K562 (cell line): ENCODE measurements around the gene LRRC10B. TPM values are rescaled to one million over a fixed set of nuclear protein-coding genes. Genes with fewer than 3 reads are reported as not detected.
A peak's percentile ranks its signal among the peaks of the same experiment; 100 is the strongest.

ENCODE experiments used
- ATAC-seq: fragments of 200-7000 bp; cut with Tn5 transposase; 3 replicates; pipeline ENCODE4 v1.9.1; 2020; ENCODE audit warnings: moderate library complexity
- BruUV-seq: library from RNA; stranded (reverse); fragments of 400-500 nt; replicated peaks from 2 replicates; lab custom pipeline; 2021; lab: Mats Ljungman, UMichigan
- CTCF ChIA-PET: fragments of 300-600 bp; formaldehyde crosslinking; extraction: SDS; loops from one replicate; lab custom pipeline; 2021; ENCODE audit warnings: low intra/inter-chr PET ratio; lab: Yijun Ruan, JAX
- POLR2A ChIA-PET: fragments of 300-600, 350-650 bp; sonication (Branson Sonifier 250); formaldehyde crosslinking; extraction: SDS; loops from one replicate; lab custom pipeline; 2021; ENCODE audit warnings: antibody characterized with exemption, inconsistent platforms; lab: Yijun Ruan, JAX
- DNase-seq, 4 experiments: peaks; one replicate each; pipeline versions ENCODE4 v3.0.0 to v3.0.0-alpha.2; 2011 to 2018; ENCODE audit warnings: low spot score in 3 of 4, mixed read lengths in 3 of 4; ENCODE audit errors: extremely low read depth in 1 of 4
- FAIRE-seq: peaks from 2 replicates; lab custom pipeline; 2011; peaks lifted over from hg19 to GRCh38; lab: Jason Lieb, UNC
- H2AFZ ChIP-seq: 2 replicates; pipeline ENCODE4 v1.6.0; 2011; ENCODE audit warnings: low read depth, low read length, control low read depth, inconsistent platforms
- H3K27ac ChIP-seq: fragments of 200-600 bp; 3 replicates; pipeline ENCODE4 v1.8.0; 2011; ENCODE audit warnings: low read depth, mild to moderate bottlenecking, control low read depth, inconsistent platforms, low read length, moderate library complexity, mixed read lengths; ENCODE audit errors: extremely low read depth
- H3K27me3 ChIP-seq, 2 experiments: fragments of 300-600 bp in 1 of 2; 2 replicates in 1 of 2; 3 replicates in 1 of 2; pipeline versions ENCODE4 v1.6.0 to v1.8.0; 2011; ENCODE audit warnings: inconsistent platforms in 2 of 2, low read length in 2 of 2, mild to moderate bottlenecking in 1 of 2, mixed read lengths in 1 of 2, moderate library complexity in 1 of 2; ENCODE audit not compliant: control insufficient read depth in 2 of 2, insufficient read depth in 2 of 2
- H3K36me3 ChIP-seq: fragments of 300-600 bp; 3 replicates; pipeline ENCODE4 v1.8.0; 2011; ENCODE audit warnings: mild to moderate bottlenecking, low read length, inconsistent platforms; ENCODE audit not compliant: control insufficient read depth, insufficient read depth
- H3K4me1 ChIP-seq, 2 experiments: fragments of 200-600 bp in 1 of 2; replicated peaks in 1 of 2; 2 replicates in 1 of 2; 3 replicates in 1 of 2; pipeline versions ENCODE4 v1.5.1 to v1.8.0; 2011; ENCODE audit warnings: inconsistent platforms in 2 of 2, low read length in 2 of 2, mild to moderate bottlenecking in 1 of 2, mixed read lengths in 1 of 2, moderate library complexity in 1 of 2; ENCODE audit not compliant: control insufficient read depth in 2 of 2, insufficient read depth in 2 of 2
- H3K4me2 ChIP-seq: 2 replicates; pipeline ENCODE4 v1.6.1; 2011; ENCODE audit warnings: low read length, control low read depth, inconsistent platforms, mixed read lengths; ENCODE audit not compliant: insufficient read depth
- H3K4me3 ChIP-seq: fragments of 200-600 bp; sonication (generic), shearing (Covaris generic); 2 replicates; pipeline ENCODE4 v1.5.1; 2016; ENCODE audit warnings: control low read depth, inconsistent platforms
- H3K79me2 ChIP-seq: fragments of 200-600 bp; 3 replicates; pipeline ENCODE4 v1.8.0; 2011; ENCODE audit warnings: low read length, inconsistent platforms; ENCODE audit not compliant: control insufficient read depth, insufficient read depth
- H3K9ac ChIP-seq, 2 experiments: 2 replicates each; pipeline versions ENCODE4 v1.6.0 to v1.6.1; 2011; ENCODE audit warnings: low read depth in 2 of 2, low read length in 2 of 2, control low read depth in 1 of 2, inconsistent platforms in 1 of 2, mild to moderate bottlenecking in 1 of 2, mixed read lengths in 1 of 2; ENCODE audit not compliant: insufficient read depth in 1 of 2
- H3K9me1 ChIP-seq: one replicate; pipeline ENCODE4 v1.6.0; 2011; ENCODE audit warnings: inconsistent platforms, mild to moderate bottlenecking, low read length, moderate library complexity; ENCODE audit not compliant: control insufficient read depth, insufficient read depth
- H3K9me3 ChIP-seq: replicated peaks from 2 replicates; pipeline ENCODE4 v1.5.1; 2011; ENCODE audit warnings: low read depth, low read length, inconsistent platforms; ENCODE audit not compliant: control insufficient read depth, insufficient read depth
- H4K20me1 ChIP-seq: replicated peaks from 2 replicates; pipeline ENCODE4 v1.6.1; 2011; ENCODE audit warnings: low read length, inconsistent platforms, mixed read lengths; ENCODE audit not compliant: control insufficient read depth, insufficient read depth
- BRF1 ChIP-seq: IDR thresholded peaks from 3 replicates; pipeline ENCODE4 v1.6.1; 2011; ENCODE audit warnings: borderline replicate concordance, mild to moderate bottlenecking; ENCODE audit not compliant: insufficient read length; ENCODE audit errors: extremely low read depth
- CHCHD3 ChIP-seq: fragments of 250-450 bp; sonication (Bioruptor Pico); IDR thresholded peaks from 2 replicates; pipeline ENCODE4 v2.1.2; 2022; ENCODE audit warnings: mild to moderate bottlenecking
- CTBP1 ChIP-seq: fragments of 450-650 bp; IDR thresholded peaks from 2 replicates; pipeline ENCODE4 v1.6.1; 2016; ENCODE audit warnings: borderline replicate concordance
- ELF1 ChIP-seq: fragments of 200-800 bp; sonication (Bioruptor generic); IDR thresholded peaks from 2 replicates; pipeline ENCODE4 v1.6.1; 2016; ENCODE audit warnings: missing genetic modification characterization, missing compliant biosample characterization
- ELF4 ChIP-seq: fragments of 450-650 bp; formaldehyde crosslinking; IDR thresholded peaks from 2 replicates; pipeline ENCODE4 v1.4.0; 2022; ENCODE audit warnings: missing genetic modification characterization
- ESRRA ChIP-seq: fragments of 450-650 bp; IDR thresholded peaks from 2 replicates; pipeline ENCODE4 v1.6.1; 2014; ENCODE audit warnings: low read depth, mild to moderate bottlenecking, moderate library complexity, borderline replicate concordance
- ETS2 ChIP-seq: IDR thresholded peaks from 2 replicates; pipeline ENCODE4 v1.6.1; 2016; ENCODE audit warnings: borderline replicate concordance, missing genetic modification characterization, mild to moderate bottlenecking, moderate library complexity, missing compliant biosample characterization; ENCODE audit not compliant: poor library complexity, severe bottlenecking
- GATAD2B ChIP-seq: fragments of 450-650 bp; IDR thresholded peaks from 2 replicates; pipeline ENCODE4 v1.6.1; 2017; ENCODE audit warnings: mild to moderate bottlenecking, borderline replicate concordance
- HCFC1 ChIP-seq: IDR thresholded peaks from 2 replicates; pipeline ENCODE4 v1.6.1; 2012; ENCODE audit warnings: low read depth, low read length, improper control_type of control experiment
- KDM1A ChIP-seq, 2 experiments: fragments of 450-650 bp; IDR thresholded peaks; 2 replicates each; pipeline ENCODE4 v1.6.1; 2016; ENCODE audit warnings: mild to moderate bottlenecking in 2 of 2
- KLF1 ChIP-seq: fragments of 450-650 bp; IDR thresholded peaks from 2 replicates; pipeline ENCODE4 v1.6.1; 2016; ENCODE audit warnings: missing genetic modification characterization, missing compliant biosample characterization
- LEF1 ChIP-seq: fragments of 450-650 bp; IDR thresholded peaks from 2 replicates; pipeline ENCODE4 v1.6.1; 2016; ENCODE audit warnings: mild to moderate bottlenecking
- SETDB1 ChIP-seq: IDR thresholded peaks from one replicate; pipeline ENCODE4 v1.6.1; 2012; ENCODE audit warnings: low read length, control low read depth, inconsistent platforms
- SP1 ChIP-seq: sonication (generic); formaldehyde crosslinking; IDR thresholded peaks from 2 replicates; pipeline ENCODE4 v1.8.1; 2022; ENCODE audit warnings: mild to moderate bottlenecking, missing genetic modification reagents
- TCFL5 ChIP-seq: fragments of 250-450 bp; sonication (Bioruptor Pico); conservative IDR thresholded peaks from 2 replicates; pipeline ENCODE4 v1.6.1; 2021; ENCODE audit warnings: mild to moderate bottlenecking, moderate library complexity, matching md5 sums
- YY1 ChIP-seq, 3 experiments: IDR thresholded peaks; 2 replicates each; pipeline ENCODE4 v1.6.1; 2011; ENCODE audit warnings: low read length in 2 of 3, mild to moderate bottlenecking in 2 of 3, moderate library complexity in 2 of 3, borderline replicate concordance in 1 of 3, control low read depth in 1 of 3, low read depth in 1 of 3; ENCODE audit not compliant: insufficient read depth in 3 of 3, insufficient replicate concordance in 2 of 3, control insufficient read depth in 1 of 3, insufficient read length in 1 of 3; ENCODE audit errors: extremely low read depth in 1 of 3
- ZNF444 ChIP-seq: fragments of 250-450 bp; sonication (Bioruptor Pico); IDR thresholded peaks from 2 replicates; pipeline ENCODE4 v1.4.0; 2020; ENCODE audit warnings: mild to moderate bottlenecking, moderate library complexity
- ZNF830 ChIP-seq: fragments of 250-450 bp; sonication (Bioruptor Pico); IDR thresholded peaks from 2 replicates; pipeline ENCODE4 v1.5.0; 2021; ENCODE audit warnings: mild to moderate bottlenecking
- WGBS: fragments of 100-300 bp; shearing (Covaris generic); methylation state at CpG from one replicate; pipeline ENCODE4 v1.1.6; 2016; ENCODE audit warnings: low coverage, mixed read lengths; ENCODE audit not compliant: insufficient coverage; ENCODE audit errors: missing lambda C conversion rate; 5-methylcytosine and 5-hydroxymethylcytosine counted together
- in situ Hi-C: fragments of 300-500 bp; cut with MboI; formaldehyde crosslinking; loops from 4 replicates; pipeline ENCODE4 v1.15.0; 2018; ENCODE audit warnings: inconsistent platforms, mixed read lengths
- intact Hi-C: fragments of 100-400 bp; cut with micrococcal nuclease; formaldehyde crosslinking; loops from 2 replicates; pipeline ENCODE4 v1.14.2; 2022
- polyA plus RNA-seq, 8 experiments: library from polyadenylated mRNA; depleted of rRNA in 4 of 8; stranded (reverse) in 5 of 8; unstranded in 3 of 8; fragments of >200 nt; fragmentation: Nextera tagmentation in 2 of 8; fragmentation: Illumina TruSeq in 1 of 8; extraction: Ambion mirVana in 2 of 8; extraction: Trizol in 1 of 8; gene quantifications; 2 replicates each; pipeline versions ENCODE4 v1.2.1 to v1.2.3, GENCODE V29; 2011 to 2014; ENCODE audit warnings: inconsistent platforms in 1 of 8, missing spikeins in 1 of 8
- total RNA-seq, 7 experiments: library from RNA; depleted of rRNA in 6 of 7; stranded (reverse); fragments of >200 nt in 6 of 7; fragmentation: Illumina TruSeq in 2 of 7; extraction: Trizol in 2 of 7; gene quantifications; 2 replicates each; pipeline versions ENCODE4 v1.2.1 to v1.2.3, GENCODE V29; 2011 to 2021; ENCODE audit warnings: low replicate concordance in 1 of 7
- TF ChIP-seq, protein P1 (sequence below): fragments of 450-650 bp; formaldehyde crosslinking; IDR thresholded peaks from 2 replicates; pipeline ENCODE4 v1.4.0; 2020; ENCODE audit warnings: mild to moderate bottlenecking, moderate library complexity
- TF ChIP-seq, protein P2 (sequence below): sonication (generic); formaldehyde crosslinking; IDR thresholded peaks from 2 replicates; pipeline ENCODE4 v1.8.1; 2023; ENCODE audit warnings: mild to moderate bottlenecking, missing genetic modification reagents, moderate library complexity

The LRRC10B gene
- total and polyA plus RNA-seq, 9 of the 15 experiments (the other 6 are each of a cell fraction or from before 2014, with no cell fraction given) = 0.11 TPM; not detected in 8

DNA sequence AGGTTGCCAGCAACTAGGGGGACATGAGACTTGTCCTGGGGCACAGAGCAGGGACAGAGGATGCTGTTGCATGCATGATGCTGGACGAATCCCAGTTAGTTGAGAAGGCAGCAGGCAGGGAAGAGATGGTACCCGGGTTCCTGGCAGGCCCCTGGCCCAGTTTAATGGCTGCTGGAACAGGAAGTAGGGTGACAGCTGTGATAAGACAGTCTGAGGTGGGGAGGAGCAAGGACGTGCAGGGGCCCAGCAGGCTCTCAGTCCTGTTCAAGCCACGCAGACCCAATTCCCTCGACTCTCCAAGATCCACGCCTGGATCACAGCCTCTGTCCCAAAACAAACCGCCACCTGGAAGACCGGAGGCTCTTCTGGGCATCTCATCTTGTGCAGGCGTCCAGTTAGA is 32.0 kb downstream of the LRRC10B start (continued):
- TF ChIP-seq YY1 (IDR thresholded peaks at IDR 0.05; ENCODE audit: borderline replicate concordance in 1 of 3, control insufficient read depth in 1 of 3, extremely low read depth in 1 of 3, insufficient read depth in 3 of 3, insufficient read length in 1 of 3, insufficient replicate concordance in 2 of 3, low read depth in 1 of 3, low read length in 2 of 3) (peak in 1 of 3 experiments; percentile 66), ELF1 (tag) (0 out of 2 replicates have a peak, but pooled peaks have one; percentile 28), GATAD2B (no peak)

DNA sequence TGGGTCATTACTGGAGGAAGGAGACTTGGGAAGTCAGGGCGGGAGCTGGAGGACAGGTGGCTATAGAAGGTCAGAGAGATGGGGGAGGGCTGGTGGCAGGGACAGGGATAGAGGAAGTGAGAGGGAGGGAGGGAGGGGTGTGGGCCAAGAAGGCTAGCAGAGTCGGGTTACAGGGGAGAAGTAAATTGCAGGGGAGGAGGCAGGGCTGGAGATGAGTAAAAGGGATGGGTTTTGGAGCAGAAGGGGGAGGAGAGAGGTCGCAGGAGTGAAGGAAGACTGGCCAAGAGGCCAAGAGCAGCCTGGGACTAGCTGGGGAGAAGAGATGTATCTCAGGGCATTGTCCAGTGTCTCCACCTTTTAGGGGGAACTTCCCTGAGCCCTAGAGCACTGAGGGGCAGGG is 33.0 kb downstream of the LRRC10B start:
- Histone ChIP-seq H3K27me3 (peaks cover 4 to 20% of the 10 kb centered on the region in 2 experiments; a peak in 3 of 5 replicates), H3K4me2 (no peak overlapping the region), H3K79me2 (no peaks in the 10 kb centered on the region), H3K4me3 (no peak overlapping the region), H4K20me1 (peaks cover 7% of the 10 kb centered on the region; the same call in 1 of the 2 replicates), H3K9me3 (no peaks in the 10 kb centered on the region), H3K9ac (peak overlapping the region in 1 of 2 experiments; percentile 17; a peak in 1 of 4 replicates), H3K4me1 (peaks cover 19 to 37% of the 10 kb centered on the region in 2 experiments), H3K27ac (no peak overlapping the region), H3K9me1 (peaks cover 2% of the 10 kb centered on the region), H2AFZ (no peak overlapping the region), H3K36me3 (no peaks in the 10 kb centered on the region)
- in situ Hi-C loops = no loop called here
- BruUV-seq = no TSS peak
- intact Hi-C loops = no loop called here
- WGBS = 0% methylated on average over 1 of the region's 3 CpGs
- ChIA-PET POLR2A (interaction anchor here (1.2 kb wide), 1 partner anchor 21 kb away, joined by 3 read pairs; no protein-coding TSS in a partner anchor), CTCF (no interaction called here)
- peak; percentile 56 to 73 (median 64) for DNase-seq
- no peak for FAIRE-seq
- peak; percentile 76 for ATAC-seq
- TF ChIP-seq HCFC1 (no peak), CTBP1 (no peak), SETDB1 (no peak), ZNF830 (CRISPR knock-in tag) (no peak), ESRRA (peak; percentile 34; the same call in 1 of the 2 replicates), CHCHD3 (CRISPR knock-in tag) (no peak), KLF1 (tag) (no peak), BRF1 (no peak), SP1 (no peak), TCFL5 (CRISPR knock-in tag) (no peak), ZNF444 (CRISPR knock-in tag) (peak; percentile 28; the same call in 1 of the 2 replicates), ETS2 (tag) (no peak), YY1 (IDR thresholded peaks at IDR 0.05; ENCODE audit: borderline replicate concordance in 1 of 3, control insufficient read depth in 1 of 3, extremely low read depth in 1 of 3, insufficient read depth in 3 of 3, insufficient read length in 1 of 3, insufficient replicate concordance in 2 of 3, low read depth in 1 of 3, low read length in 2 of 3) (no peak), KDM1A (IDR thresholded peaks at IDR 0.05) (0 out of 4 replicates have a peak, but pooled peaks of 1 of the 2 experiments have one; percentile 30), LEF1 (no peak), ELF4 (no peak)
- TF ChIP-seq, protein P1, sequence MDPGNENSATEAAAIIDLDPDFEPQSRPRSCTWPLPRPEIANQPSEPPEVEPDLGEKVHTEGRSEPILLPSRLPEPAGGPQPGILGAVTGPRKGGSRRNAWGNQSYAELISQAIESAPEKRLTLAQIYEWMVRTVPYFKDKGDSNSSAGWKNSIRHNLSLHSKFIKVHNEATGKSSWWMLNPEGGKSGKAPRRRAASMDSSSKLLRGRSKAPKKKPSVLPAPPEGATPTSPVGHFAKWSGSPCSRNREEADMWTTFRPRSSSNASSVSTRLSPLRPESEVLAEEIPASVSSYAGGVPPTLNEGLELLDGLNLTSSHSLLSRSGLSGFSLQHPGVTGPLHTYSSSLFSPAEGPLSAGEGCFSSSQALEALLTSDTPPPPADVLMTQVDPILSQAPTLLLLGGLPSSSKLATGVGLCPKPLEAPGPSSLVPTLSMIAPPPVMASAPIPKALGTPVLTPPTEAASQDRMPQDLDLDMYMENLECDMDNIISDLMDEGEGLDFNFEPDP (CRISPR knock-in tag) = no peak
- TF ChIP-seq, protein P2, sequence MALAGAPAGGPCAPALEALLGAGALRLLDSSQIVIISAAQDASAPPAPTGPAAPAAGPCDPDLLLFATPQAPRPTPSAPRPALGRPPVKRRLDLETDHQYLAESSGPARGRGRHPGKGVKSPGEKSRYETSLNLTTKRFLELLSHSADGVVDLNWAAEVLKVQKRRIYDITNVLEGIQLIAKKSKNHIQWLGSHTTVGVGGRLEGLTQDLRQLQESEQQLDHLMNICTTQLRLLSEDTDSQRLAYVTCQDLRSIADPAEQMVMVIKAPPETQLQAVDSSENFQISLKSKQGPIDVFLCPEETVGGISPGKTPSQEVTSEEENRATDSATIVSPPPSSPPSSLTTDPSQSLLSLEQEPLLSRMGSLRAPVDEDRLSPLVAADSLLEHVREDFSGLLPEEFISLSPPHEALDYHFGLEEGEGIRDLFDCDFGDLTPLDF (CRISPR knock-in tag) = no peak
